ENCODE data around the gene GPR65.

GPR65 gene

GRCh38 chr14:88005050-88005481 is at the start of gene GPR65:
Gene GPR65 (plus strand): TSS chr14:88005135. CDS start chr14:88010848, 5,713 bp downstream.
- no peak for DNase-seq (ENCODE audit: low spot score)

- DNase-seq (ENCODE audit: low spot score): no peak
Observed at GRCh38 chr14:87955501-87955900, 49.4 kb upstream of the GPR65 start.

- DNase-seq (ENCODE audit: low spot score): no peak
Observed at GRCh38 chr14:87960013-87960787, 44.7 kb upstream of the GPR65 start.

- no peak for DNase-seq (ENCODE audit: low spot score)
Observed at GRCh38 chr14:87961246-87961645, 43.7 kb upstream of the GPR65 start.

- no peak for DNase-seq (ENCODE audit: low spot score)
Observed at GRCh38 chr14:87966816-87967215, 38.1 kb upstream of the GPR65 start.

- DNase-seq (ENCODE audit: low spot score): no peak
Observed at GRCh38 chr14:87967496-87967895, 37.4 kb upstream of the GPR65 start.

- no peak for DNase-seq (ENCODE audit: low spot score)
Observed at GRCh38 chr14:87971010-87971409, 33.9 kb upstream of the GPR65 start.

- no peak for DNase-seq (ENCODE audit: low spot score)
Observed at GRCh38 chr14:87975636-87976035, 29.3 kb upstream of the GPR65 start.

DNA sequence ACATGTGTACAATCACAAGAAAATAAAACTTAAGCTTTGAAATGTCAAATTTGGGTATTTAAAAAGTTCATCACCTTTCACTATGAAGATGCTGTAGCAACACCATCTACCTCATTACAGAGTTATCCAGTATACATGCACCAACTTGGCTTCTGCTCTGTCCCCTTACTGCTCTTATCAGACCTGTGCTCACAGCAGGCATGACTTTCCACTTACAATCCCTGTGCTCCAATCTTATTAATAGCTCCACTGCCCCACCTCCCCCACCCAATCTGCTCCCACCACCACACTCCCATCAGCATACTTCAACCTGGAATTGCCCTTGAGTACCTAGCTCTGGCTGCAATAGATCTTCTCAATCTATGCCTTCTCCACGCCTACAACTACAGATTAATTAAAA is 25.2 kb upstream of the GPR65 start:
- no peak for DNase-seq (ENCODE audit: low spot score)

DNA sequence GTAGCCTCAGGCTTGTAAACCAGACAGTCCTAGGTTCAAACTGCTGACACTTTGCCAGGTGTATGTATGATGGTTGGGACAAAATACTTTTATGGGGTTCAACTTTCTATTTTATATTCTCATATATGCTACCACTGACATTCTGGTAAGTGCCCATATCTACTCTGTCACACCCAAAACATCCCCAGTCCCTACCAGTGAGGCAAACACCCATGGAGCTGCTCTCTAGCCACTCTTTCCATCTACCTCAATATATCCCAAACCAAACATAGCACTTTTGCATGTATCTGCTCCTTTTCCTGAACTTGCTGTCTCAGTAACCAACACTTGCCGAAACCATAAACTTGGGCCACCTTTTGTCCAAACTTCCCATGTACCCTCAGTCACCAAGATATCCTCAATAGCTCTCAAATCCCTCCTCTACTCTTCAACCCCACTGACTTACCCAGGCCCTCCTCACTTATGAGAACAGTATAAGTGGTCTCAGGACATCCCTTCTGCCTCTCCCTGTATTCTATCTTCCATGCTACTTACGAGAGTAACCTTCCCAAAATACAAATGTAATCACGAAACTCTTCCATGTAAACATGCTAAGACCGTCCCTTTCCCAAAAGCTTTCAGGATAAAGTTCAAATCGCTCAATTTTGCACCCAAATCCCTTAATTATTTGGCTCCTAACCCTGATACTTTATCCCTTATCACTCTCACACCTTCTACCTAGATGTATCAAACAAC is 15.5 kb upstream of the GPR65 start:
- no peak for DNase-seq (ENCODE audit: low spot score)

DNA sequence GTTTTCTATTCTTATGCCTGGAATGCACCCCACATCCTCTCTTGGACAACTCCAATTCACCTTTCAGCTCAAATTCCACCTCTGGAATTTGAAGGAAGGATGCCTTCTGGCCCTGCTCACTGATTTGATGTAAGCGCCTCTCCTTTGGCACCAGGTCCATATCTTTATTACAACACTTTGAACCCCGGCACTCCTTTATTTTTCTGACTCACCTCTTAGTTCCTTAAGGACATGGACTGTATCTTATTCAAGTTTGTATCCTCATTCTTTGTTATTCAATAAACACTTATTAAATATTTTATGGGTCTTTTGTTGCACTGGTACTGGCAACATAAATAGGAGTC is 15.0 kb upstream of the GPR65 start:
- DNase-seq (ENCODE audit: low spot score): no peak

DNA sequence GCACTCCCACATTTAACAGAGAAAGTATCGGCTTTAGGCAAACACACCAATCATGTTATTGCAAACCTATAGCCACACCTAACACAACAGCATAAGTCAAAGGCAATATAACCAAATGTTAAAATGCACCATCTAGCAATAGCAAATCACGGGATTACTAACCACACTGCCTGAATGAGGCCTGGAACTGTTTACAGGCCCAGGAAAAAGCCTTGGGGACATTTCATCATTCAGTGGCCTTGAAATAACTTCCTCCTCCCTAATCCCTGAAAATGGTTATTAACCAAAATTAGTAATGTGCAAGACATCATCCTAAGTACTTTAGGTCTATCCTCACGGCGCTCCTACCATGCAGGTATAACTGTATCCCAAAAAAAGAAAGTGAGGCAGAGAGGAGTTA is 14.3 kb upstream of the GPR65 start:
- DNase-seq (ENCODE audit: low spot score): no peak

GRCh38 chr14:87992346-87992717 is 12.6 kb upstream of the GPR65 start:
- peak; percentile 44 for DNase-seq (ENCODE audit: low spot score)

- DNase-seq (ENCODE audit: low spot score): peak; percentile 86
Observed at GRCh38 chr14:87992718-87993628, 12.0 kb upstream of the GPR65 start, which contains the start of gene GALC. Gene GALC (minus strand): TSS chr14:87993182. CDS start chr14:87993164, 18 bp downstream.

DNA sequence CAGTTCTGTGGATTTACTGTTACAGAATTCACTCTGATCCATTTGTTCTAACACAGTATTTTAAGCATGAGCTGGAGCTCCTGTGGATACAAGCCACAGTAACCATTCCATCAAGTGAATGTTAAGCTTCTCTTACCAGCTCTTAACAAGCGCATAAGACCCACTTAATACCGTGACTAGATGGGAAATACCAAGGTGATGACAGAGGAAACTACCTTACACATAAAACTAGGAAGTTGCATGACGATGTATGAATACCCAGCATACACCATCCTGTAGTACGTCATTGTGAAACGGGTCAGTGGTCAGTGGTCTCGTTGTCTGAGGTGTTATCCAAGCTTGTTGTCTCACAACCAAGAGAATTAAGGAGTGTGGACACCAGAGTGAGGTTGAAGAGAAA is 10.0 kb upstream of the GPR65 start:
- DNase-seq (ENCODE audit: low spot score): no peak

DNA sequence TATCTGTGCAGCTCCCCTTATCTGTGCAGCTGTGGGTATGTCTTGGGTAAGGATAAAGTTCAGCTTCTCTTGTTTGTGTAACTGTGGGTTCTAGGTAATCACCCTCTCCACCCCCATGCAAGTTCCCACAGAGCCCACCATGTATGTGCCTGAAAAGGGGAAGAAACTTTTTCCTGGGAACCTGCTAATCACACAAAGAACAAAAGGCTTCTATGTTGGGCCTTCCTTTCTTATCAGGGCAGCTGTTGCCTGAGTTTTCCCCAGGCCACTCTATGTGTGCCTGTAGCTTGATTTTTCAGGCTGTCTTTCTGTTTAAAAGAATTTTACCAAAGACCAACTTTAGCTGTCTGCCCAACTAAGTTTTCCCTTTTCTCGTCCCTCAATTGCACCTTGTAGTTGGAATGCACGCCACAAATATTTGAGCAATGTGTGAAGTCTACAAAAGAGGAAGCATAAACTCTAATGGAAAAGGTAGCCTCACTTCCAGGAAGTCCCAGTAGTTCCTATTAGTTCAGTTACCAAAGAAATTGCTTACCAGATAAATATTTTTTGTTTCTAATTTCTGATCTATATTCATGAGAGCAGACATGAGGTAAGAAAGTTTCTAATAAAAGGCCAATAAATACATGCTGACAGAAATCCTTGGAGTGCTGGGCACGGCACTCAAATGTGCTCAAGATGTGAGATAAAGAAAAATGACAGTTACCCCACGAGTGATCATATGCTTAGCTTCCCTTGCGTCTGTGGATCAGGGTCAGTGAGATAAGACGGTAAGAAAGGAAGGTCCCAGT is 9.2 kb upstream of the GPR65 start:
- no peak for DNase-seq (ENCODE audit: low spot score)

GRCh38 chr14:87996291-87996592 is 8.7 kb upstream of the GPR65 start:
- DNase-seq (ENCODE audit: low spot score): no peak

DNA sequence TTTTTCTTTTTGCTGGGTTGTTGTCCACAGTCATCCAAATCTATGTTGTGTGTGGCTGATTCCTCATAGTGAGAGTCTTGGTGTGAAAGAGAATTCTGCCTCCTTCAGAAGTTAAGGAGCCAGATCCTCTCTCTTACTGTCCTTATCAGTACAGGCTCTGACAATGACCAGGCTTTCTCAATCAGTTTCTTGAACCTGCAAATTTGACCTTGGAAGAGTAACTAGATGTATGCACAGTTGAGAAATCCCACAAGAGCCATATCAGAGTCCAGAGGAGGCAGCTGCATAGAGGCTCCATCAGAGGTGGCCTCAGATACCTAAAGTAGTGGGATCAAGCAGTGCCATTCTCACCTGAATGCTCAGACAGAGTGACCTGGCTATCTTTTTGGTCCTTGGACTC is 6.5 kb upstream of the GPR65 start:
- DNase-seq (ENCODE audit: low spot score): no peak

GRCh38 chr14:87999277-87999676 is 5.7 kb upstream of the GPR65 start:
- no peak for DNase-seq (ENCODE audit: low spot score)

GRCh38 chr14:88002421-88003075 is 2.4 kb upstream of the GPR65 start:
- no peak for DNase-seq (ENCODE audit: low spot score)

DNA sequence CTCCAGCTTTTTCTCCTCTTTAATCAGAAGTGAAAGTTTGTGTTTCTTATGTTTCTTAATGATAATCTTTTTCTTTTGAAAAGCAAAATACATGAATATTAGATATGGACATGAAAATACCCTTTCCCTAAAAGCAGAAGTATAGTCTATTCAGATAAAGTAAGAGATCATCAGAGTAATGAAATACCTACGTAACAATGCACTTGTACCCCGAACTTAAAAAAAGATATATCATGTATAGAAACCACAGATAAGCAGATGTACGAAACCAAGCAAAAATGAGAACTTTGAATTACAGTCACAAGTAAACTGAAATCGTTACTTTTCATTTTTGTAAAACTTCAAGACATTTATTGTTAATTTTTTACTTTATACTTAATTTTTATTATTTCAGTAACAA is 1.5 kb upstream of the GPR65 start:
- DNase-seq (ENCODE audit: low spot score): no peak

All from cerebellar cortex (tissue), 1 donor.